ENCODE data around the gene CRY2.
"Not testable (repeated sequence)": the region's sequence is repeated elsewhere in the genome, so short reads cannot be mapped to it uniquely, and the experiment has no call there.

CRY2 gene

DNA sequence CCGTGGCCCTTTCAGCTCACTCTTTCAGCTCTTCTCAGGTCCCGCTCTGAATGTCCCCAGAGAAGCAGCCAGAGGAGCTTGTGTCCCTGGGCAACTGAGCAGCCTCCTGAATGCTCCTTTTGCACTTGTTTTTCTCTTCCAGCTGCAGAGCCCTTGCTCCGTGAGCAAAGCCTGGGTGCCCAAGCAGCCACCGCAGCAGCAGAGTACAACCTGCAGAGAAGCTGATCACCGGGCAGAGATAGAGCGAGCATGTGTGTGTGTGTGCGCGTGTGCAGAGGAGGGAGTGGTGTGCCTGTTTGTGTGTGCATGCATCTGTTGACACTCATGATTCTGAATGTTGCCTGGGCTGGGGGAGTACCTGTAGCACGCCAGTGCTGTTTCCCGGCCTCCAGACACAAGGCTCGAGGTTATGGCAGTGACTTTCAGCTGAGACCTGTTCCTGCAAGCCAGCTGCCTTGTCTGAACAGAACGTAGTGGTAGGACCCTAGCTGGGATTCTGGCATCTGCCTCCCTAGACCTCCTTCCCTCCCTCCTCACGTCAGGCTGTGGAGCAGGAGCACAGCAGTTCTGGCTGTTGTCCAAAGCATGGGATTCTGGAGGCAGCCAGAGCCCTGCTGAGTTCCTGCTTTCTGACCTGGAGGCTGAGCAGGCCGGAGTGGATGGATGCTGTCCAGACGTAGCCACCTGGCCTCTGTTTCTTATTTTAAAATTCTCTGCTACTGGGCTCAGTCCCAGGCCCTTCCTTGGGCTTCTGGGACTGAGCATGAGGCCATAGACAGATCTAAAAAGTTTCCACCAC is 33.7 kb downstream of the CRY2 start:
- DNase-seq, result no peak

- DNase-seq, result no peak
Measured at GRCh38 chr11:45881708-45882368, 34.6 kb downstream of the CRY2 start.

GRCh38 chr11:45884596-45885185 is 37.4 kb downstream of the CRY2 start:
- DNase-seq, result no peak

GRCh38 chr11:45885274-45885920 is 38.1 kb downstream of the CRY2 start, which contains the start of gene MAPK8IP1:
Gene MAPK8IP1, plus strand, starts transcription at chr11:45885651. Its CDS starts 170 bp downstream, at chr11:45885821.
- DNase-seq, result no peak

DNA sequence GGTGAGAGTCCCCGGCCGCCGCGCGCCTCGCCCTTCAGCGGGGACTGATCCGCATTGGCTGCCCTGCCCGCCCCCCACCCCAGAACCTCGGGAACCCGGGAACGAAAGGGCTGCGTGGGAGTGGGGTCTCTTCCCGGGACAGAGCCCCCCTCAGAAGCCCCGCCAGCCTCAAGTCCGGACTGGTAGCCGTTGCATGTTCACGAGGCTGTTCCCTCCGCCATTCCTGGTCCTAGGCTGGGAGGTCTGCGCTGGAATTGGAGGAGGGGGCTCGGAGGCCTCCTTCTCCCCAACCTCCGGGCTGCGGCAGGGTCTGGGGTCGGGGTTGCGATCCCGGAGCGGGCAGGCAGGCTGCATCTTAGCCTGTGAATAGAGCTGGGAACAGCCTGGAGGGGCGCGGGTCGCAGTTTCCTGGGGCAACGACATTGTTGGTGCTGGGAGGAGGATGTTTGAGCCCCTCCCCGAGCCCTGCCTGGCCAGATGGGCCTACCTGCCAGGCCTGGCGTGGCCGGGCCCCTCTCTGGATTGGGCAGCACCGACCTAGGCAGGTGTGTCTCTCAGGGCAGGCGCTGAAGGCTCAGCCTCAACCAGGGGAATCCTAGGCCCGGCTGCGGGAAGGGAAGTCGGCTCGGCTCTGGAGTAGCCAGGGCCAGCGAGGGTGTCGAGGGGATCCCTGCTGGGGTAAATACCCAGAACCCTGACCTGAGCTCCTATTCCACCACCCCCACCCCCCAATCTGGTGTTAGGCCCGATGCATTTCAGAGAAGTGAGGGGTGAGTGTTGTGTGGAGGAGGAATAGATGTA is 38.8 kb downstream of the CRY2 start:
- DNase-seq, result no peak

DNA sequence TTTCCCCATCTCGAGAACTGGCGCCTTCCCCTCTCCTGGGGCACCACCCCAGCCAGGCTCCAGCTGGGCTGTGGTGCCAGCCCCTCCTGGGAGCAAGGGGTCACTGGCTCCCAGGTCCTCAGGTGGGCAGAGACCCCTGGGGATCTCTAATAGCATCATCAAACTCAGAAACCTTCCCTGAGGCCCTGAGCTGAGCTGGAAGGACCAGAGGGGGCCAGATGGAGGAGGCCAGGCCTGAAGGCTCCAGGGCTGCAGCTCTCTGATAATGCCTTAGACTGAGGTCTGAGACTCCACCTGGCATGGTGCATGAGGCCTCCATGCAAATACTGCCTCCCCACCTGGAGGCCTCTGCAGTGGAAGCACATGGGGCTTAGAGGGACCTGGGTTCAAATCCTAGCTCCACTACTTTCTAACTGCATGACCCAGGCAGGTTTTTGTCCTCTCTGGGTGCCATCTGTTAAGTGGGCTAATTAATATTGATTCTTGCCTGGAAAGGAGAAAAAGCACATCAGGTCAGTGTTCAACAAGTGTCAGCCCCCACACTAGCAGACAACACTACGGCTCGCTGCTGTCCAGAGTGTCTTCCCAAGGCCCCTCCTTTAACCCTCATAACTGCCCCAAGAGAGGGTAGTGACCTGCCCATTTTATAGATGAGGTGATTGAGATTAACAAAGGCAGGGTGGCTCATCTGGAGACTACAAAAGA is 39.7 kb downstream of the CRY2 start:
- no peak for DNase-seq

GRCh38 chr11:45887587-45887986 is 40.3 kb downstream of the CRY2 start:
- DNase-seq, result no peak

GRCh38 chr11:45889555-45889954 is 42.3 kb downstream of the CRY2 start:
- no peak for DNase-seq

DNA sequence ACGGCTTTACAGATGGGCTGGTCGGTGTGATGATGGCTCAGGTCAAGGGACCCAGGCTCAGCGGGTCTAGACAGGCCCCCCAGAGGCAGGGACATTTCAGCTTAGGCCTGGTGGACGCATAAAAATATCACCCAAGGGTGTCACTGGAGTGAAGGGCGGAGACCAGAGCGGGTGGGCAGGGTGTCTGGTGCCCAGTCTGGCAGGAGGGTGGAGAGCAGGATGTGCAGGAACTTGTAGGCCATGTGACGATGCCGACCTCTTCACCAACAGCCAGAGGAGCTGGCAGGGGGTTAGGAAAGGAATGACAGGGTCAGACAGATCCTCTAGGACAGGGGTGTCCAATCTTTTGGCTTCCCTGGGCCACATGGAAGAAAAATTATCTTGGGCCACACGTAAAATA is 42.7 kb downstream of the CRY2 start:
- DNase-seq, result no peak

GRCh38 chr11:45890886-45891550 is 43.7 kb downstream of the CRY2 start:
- no peak for DNase-seq

GRCh38 chr11:45892856-45893255 is 45.6 kb downstream of the CRY2 start:
- DNase-seq, result no peak

- DNase-seq, result no peak
Measured at GRCh38 chr11:45894555-45895247, 47.4 kb downstream of the CRY2 start.

GRCh38 chr11:45895553-45896259 is 48.4 kb downstream of the CRY2 start:
- DNase-seq, result no peak

DNA sequence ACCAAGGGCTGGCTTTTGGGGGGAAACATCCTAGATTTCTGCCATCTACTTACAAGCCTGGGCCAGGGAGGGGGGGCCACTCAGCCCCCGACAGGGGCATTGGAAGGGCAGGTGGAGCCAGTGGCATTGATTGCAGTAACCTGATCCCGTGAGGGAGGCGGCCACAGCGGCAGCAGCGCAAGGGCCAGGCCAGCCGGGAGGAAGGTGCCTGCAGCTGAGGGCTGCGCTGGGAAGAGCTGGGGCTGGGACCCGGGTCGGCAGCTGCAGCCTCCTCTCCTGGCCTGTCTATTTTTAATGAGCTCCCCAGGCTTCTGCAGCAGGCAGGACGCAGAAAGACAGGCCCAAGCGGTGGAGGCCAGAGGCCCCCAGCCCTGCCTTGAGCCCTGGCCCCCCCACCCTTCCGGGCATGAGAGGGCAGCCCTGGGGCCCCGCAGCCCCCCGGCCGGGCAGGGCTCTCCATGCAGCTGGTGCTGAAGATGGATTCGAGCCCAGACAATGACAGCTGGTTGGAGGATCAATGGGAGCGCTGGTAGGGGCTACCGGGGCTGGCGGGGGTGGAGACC is 49.2 kb downstream of the CRY2 start:
- no peak for DNase-seq

GRCh38 chr11:45897556-45897955 is 50.3 kb downstream of the CRY2 start:
- no peak for DNase-seq

DNA sequence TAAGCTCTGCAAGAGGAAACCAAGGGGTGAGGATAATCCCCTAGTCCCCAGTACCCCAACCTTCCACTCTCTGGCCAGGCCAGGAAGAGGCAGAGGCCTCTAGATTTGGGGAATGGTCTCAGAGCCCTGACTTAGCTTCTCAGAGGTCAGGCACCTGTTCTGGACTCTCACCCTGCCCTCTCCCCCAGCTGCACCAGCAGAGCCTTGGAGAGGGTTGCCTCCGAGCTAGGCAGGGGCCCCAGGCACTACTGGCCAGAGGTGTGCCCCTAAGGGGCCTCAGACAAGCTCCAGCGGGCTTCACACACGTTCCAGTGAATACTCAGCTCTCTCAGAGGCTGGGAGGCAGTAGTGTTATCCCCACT is 51.8 kb downstream of the CRY2 start:
- DNase-seq, result no peak

DNA sequence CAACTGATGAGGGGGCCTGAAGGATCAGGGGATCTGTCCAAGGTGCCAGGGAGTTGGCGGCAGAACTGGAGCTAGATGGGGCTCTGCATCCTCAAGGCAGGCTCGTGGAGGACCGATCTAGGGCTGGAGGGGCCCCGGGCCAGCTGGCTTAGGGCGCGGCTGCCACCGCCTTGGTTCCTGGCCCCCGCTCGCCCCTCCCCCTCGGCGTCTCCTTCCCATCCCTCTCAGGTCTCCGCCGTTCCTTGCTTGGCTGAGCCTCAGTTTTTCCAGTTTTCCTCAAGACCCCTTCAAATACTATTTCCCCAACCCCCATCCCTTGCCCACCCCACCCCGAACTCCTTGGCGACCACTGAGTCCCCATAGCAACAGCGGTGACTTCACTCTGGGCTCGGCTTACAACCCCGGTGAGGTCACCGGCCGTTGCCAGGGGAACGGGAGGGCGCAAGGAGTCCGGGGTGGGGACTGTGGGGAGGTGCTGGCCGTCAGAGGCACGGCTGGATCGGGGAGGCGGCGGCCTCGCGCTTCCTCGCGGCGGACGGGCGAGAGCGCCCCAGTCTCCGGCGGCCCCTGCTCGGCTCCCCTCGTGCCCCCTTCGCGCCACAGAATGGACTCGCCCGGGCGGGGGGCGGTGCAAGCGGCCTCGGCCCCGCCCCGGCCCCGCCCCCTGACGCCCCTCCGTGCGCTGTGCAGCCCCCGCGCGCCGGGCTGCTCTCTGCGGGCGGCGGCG is 52.3 kb downstream of the CRY2 start:
- DNase-seq, result no peak

- not testable (repeated sequence) for DNase-seq
Measured at GRCh38 chr11:45900175-45900800, 53.0 kb downstream of the CRY2 start.

All from GDM1 (cell line).